Esophagus squamous epithelium (tissue), 5 donors: ENCODE data around the gene KATNAL2. TPM values are rescaled to one million over a fixed set of nuclear protein-coding genes. Genes with fewer than 3 reads are reported as not detected.

ENCODE experiments used
- DNase-seq: peaks from one replicate; lab custom pipeline; 2025; lab: John Stamatoyannopoulos, UW
- H3K27ac ChIP-seq, 4 donors: fragments of 200-600 bp; sonication (generic); one replicate each; pipeline ENCODE4 v1.5.1; 2016 to 2019; ENCODE audit warnings: mild to moderate bottlenecking in 1 of 4
- H3K27me3 ChIP-seq, 4 donors: fragments of 200-600 bp; sonication (generic); 1 replicate in 3 of 4; 2 replicates in 1 of 4; pipeline versions ENCODE4 v1.5.1 to v1.6.0; 2017 to 2021; ENCODE audit warnings: antibody characterized with exemption in 1 of 4
- H3K36me3 ChIP-seq, 3 donors: fragments of 200-600 bp; sonication (generic); one replicate each; pipeline ENCODE4 v1.5.1; 2016 to 2019
- H3K4me1 ChIP-seq, 3 donors: fragments of 200-600 bp; sonication (generic); one replicate each; pipeline ENCODE4 v1.5.1; 2017 to 2019
- H3K4me3 ChIP-seq, 4 donors: fragments of 200-600 bp; sonication (generic); 1 replicate in 3 of 4; 2 replicates in 1 of 4; pipeline ENCODE4 v1.5.1; 2016 to 2019; ENCODE audit warnings: mild to moderate bottlenecking in 2 of 4, moderate library complexity in 1 of 4
- H3K9me3 ChIP-seq, 3 donors: fragments of 200-600 bp; sonication (generic); one replicate each; pipeline ENCODE4 v1.5.1; 2016 to 2019
- POLR2A ChIP-seq, 4 donors: fragments of 450-650 bp; IDR thresholded peaks; one replicate each; pipeline ENCODE4 v1.6.1; 2017; ENCODE audit warnings: antibody characterized with exemption in 4 of 4, mild to moderate bottlenecking in 4 of 4, moderate library complexity in 3 of 4
- WGBS, 2 donors: methylation state at CpG; one replicate each; pipeline ENCODE4 v1.1.5; 2018; 5-methylcytosine and 5-hydroxymethylcytosine counted together
- intact Hi-C: fragments of 100-400 bp; cut with DNase I; formaldehyde crosslinking; loops from one replicate; pipeline ENCODE4 v1.15.0; 2022
- total RNA-seq, 4 donors: library from RNA; depleted of rRNA; stranded (reverse); fragments of >200 nt; gene quantifications; one replicate each; pipeline ENCODE4 v1.1.0, GENCODE V29; 2016
- TF ChIP-seq, protein P1 (sequence below), 6 experiments: fragments of 450-650 bp in 4 of 6; fragments of 200-600 bp in 2 of 6; sonication (generic) in 2 of 6; IDR thresholded peaks; one replicate each; pipeline ENCODE4 v1.5.1; 2016 to 2019; ENCODE audit warnings: antibody characterized with exemption in 6 of 6, mild to moderate bottlenecking in 4 of 6, moderate library complexity in 4 of 6
- donor health status: DM: yes; HTN: yes; CAD: no.

Gene KATNAL2
- total RNA-seq, 4 donors from 2014 or later = 0.70 to 3.4 (median 1.8) TPM

DNA sequence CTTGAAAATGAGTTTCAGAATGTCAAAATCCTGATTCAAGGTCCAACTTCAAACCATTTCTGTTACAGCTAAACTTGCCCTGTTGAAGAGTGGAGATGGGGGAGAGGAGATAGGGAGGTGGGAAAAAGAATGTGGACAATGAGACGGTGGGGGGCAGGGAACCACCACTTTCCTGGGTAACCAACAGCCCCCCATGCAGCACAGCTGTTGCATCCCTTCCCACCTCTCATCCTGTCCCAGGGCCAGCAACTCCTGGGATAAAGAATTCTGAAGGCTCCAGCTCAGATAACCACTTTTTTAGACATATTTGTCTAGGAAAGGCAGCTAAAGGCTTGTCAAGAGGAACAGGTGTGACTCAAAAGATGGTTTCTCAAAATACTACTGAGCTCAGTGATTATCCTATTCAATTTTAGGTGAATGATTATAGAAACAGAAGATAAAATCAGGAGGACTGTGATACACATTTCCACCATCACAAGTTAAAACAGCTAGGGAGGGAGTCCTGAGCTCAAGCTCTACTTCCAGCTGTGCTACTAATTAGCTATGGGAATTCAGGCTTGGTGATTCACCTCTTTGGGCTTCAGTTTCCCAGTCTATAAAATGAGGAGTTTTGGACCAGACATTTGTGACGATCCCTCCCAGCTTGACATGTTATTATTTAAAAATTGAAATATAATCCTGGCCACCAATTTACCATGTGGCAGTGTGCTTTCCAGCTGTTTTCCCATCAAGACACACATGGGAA is 196.6 kb downstream of the KATNAL2 start:
- no peak for TF ChIP-seq POLR2A (IDR thresholded peaks at IDR 0.05)
- TF ChIP-seq, protein P1, sequence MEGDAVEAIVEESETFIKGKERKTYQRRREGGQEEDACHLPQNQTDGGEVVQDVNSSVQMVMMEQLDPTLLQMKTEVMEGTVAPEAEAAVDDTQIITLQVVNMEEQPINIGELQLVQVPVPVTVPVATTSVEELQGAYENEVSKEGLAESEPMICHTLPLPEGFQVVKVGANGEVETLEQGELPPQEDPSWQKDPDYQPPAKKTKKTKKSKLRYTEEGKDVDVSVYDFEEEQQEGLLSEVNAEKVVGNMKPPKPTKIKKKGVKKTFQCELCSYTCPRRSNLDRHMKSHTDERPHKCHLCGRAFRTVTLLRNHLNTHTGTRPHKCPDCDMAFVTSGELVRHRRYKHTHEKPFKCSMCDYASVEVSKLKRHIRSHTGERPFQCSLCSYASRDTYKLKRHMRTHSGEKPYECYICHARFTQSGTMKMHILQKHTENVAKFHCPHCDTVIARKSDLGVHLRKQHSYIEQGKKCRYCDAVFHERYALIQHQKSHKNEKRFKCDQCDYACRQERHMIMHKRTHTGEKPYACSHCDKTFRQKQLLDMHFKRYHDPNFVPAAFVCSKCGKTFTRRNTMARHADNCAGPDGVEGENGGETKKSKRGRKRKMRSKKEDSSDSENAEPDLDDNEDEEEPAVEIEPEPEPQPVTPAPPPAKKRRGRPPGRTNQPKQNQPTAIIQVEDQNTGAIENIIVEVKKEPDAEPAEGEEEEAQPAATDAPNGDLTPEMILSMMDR (IDR thresholded peaks at IDR 0.05) = no peak
- 92 to 100% methylated on average over 2 of the region's 2 CpGs for WGBS, 2 donors

DNA sequence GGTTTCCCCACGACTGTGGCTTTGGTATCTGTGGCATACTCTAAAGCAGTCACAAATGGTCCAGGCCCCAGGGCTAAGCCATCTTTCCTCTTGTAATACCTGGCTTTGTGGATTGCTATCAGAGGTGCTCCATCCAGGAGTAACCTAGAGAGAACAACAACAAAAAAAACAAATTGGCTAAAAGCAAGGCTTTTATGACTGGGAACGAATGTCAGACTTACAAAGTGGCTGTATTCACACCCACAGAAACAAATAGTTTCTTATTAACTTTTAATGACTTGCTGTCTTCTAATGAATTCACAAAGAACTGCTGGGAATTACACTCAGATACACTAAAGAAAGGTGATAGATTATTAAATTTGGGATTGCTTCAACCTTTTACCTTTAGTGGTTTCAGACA is 197.8 kb downstream of the KATNAL2 start:
- intact Hi-C loops = no loop called here
- 76 to 83% methylated on average over 2 of the region's 2 CpGs for WGBS, 2 donors
- no peak for DNase-seq
- Histone ChIP-seq H3K36me3 (peaks cover 6 to 98% (median 7%) of the 10 kb centered on the region in 3 donors), H3K27me3 (no peaks in the 10 kb centered on the region), H3K4me3 (no peak overlapping the region), H3K9me3 (no peaks in the 10 kb centered on the region), H3K4me1 (no peaks in the 10 kb centered on the region), H3K27ac (no peak overlapping the region)
- TF ChIP-seq, protein P1 (IDR thresholded peaks at IDR 0.05) = no peak
- no peak for TF ChIP-seq POLR2A (IDR thresholded peaks at IDR 0.05)

More for the DNA sequence above, 196.6 kb downstream of the KATNAL2 start:
- intact Hi-C loops = no loop called here
- Histone ChIP-seq H3K4me1 (no peaks in the 10 kb centered on the region), H3K27ac (no peak overlapping the region), H3K9me3 (no peaks in the 10 kb centered on the region), H3K27me3 (no peaks in the 10 kb centered on the region), H3K36me3 (peaks cover 6 to 98% (median 7%) of the 10 kb centered on the region in 3 donors), H3K4me3 (no peak overlapping the region)
- no peak for DNase-seq

- DNase-seq = no peak
- intact Hi-C loops = no loop called here
- no peaks in the 10 kb centered on the region for H3K4me1 ChIP-seq
- H3K9me3 ChIP-seq = no peaks in the 10 kb centered on the region
- no peaks in the 10 kb centered on the region for H3K27me3 ChIP-seq
- TF ChIP-seq, protein P1 (IDR thresholded peaks at IDR 0.05) = no peak
- no peak for TF ChIP-seq POLR2A (IDR thresholded peaks at IDR 0.05)
- WGBS, 2 donors = 68 to 92% methylated on average over 2 of the region's 2 CpGs
- H3K4me3 ChIP-seq = no peak overlapping the region
- H3K27ac ChIP-seq = no peak overlapping the region
- peaks cover 0 to 87% (median 3%) of the 10 kb centered on the region in 3 donors for H3K36me3 ChIP-seq
Measured at GRCh38 chr18:47118981-47119380, 201.6 kb downstream of the KATNAL2 start.

- Histone ChIP-seq H3K4me3 (no peak overlapping the region), H3K27me3 (no peaks in the 10 kb centered on the region), H3K27ac (no peak overlapping the region), H3K9me3 (no peaks in the 10 kb centered on the region), H3K4me1 (no peaks in the 10 kb centered on the region), H3K36me3 (peaks cover 0 to 75% (median 0%) of the 10 kb centered on the region in 3 donors)
- TF ChIP-seq, protein P1 (IDR thresholded peaks at IDR 0.05) = no peak
- no peak for TF ChIP-seq POLR2A (IDR thresholded peaks at IDR 0.05)
- DNase-seq = no peak
- 64 to 89% methylated on average over 4 of the region's 4 CpGs for WGBS, 2 donors
- intact Hi-C loops = no loop called here
Measured at GRCh38 chr18:47120428-47120827, 203.0 kb downstream of the KATNAL2 start.

- TF ChIP-seq POLR2A (IDR thresholded peaks at IDR 0.05) = no peak
- TF ChIP-seq, protein P1 (IDR thresholded peaks at IDR 0.05) = no peak
- Histone ChIP-seq H3K27me3 (no peaks in the 10 kb centered on the region), H3K4me1 (no peaks in the 10 kb centered on the region), H3K4me3 (no peak overlapping the region), H3K36me3 (peaks cover 0 to 75% (median 0%) of the 10 kb centered on the region in 3 donors), H3K9me3 (no peaks in the 10 kb centered on the region), H3K27ac (no peak overlapping the region)
- WGBS, 2 donors = 88 to 95% methylated on average over 3 of the region's 3 CpGs
- DNase-seq = no peak
- intact Hi-C loops = no loop called here
Measured at GRCh38 chr18:47121146-47121545, 203.7 kb downstream of the KATNAL2 start.
